ENCODE data around the gene KCNC1. TPM values are rescaled to one million over a fixed set of nuclear protein-coding genes. Genes with fewer than 3 reads are reported as not detected.

Gene KCNC1
- polyA plus RNA-seq, 2 of the 4 experiments (the other 2 are of a cell fraction) = 0.08 TPM; not detected in 1

- ChIA-PET POLR2A (interaction anchor here (0.6 kb wide), 1 partner anchor 156 kb away, joined by 4 read pairs; no protein-coding TSS in a partner anchor), CTCF (interaction anchor here (1.0 to 9.8 kb wide), 4 partner anchors 12 to 238 kb away, joined by 3 to 94 read pairs (median 4); no protein-coding TSS in a partner anchor)
- no peak for ATAC-seq
- no peak overlapping the region for H3K4me2 ChIP-seq
- FAIRE-seq = no peak
- no peaks in the 10 kb centered on the region for H3K4me1 ChIP-seq
- no peak overlapping the region for H3K4me3 ChIP-seq
- no peaks in the 10 kb centered on the region for H3K9me3 ChIP-seq
- TF ChIP-seq ZNF302 (CRISPR knock-in tag; IDR thresholded peaks at IDR 0.05) = no peak
- TF ChIP-seq TP53 (CRISPR knock-in tag; IDR thresholded peaks at IDR 0.05) = no peak
- TF ChIP-seq CHD4 (IDR thresholded peaks at IDR 0.05; ENCODE audit: borderline replicate concordance) = no peak
- no peak for TF ChIP-seq GATA3 (IDR thresholded peaks at IDR 0.05; ENCODE audit: borderline replicate concordance)
- TF ChIP-seq BHLHE40 (IDR thresholded peaks at IDR 0.05; ENCODE audit: low read depth, low read length) = no peak
- TF ChIP-seq USF2 (IDR thresholded peaks at IDR 0.05) = no peak
- TF ChIP-seq E2F6 (IDR thresholded peaks at IDR 0.05; ENCODE audit: borderline replicate concordance, low read depth) = no peak
- H3K27ac ChIP-seq = no peak overlapping the region
- DNase-seq (ENCODE audit: low read depth in 1 of 2, low spot score in 1 of 2) = no peak
- 79% methylated on average over 12 of the region's 13 CpGs for WGBS (ENCODE audit: missing lambda C conversion rate)
Measured at GRCh38 chr11:17743026-17743807, 8.6 kb downstream of the KCNC1 start.

- no peaks in the 10 kb centered on the region for H3K9me3 ChIP-seq
- no peak for FAIRE-seq
- TF ChIP-seq HES2 (IDR thresholded peaks at IDR 0.05) (no peak), PHF8 (IDR thresholded peaks at IDR 0.05; ENCODE audit: borderline replicate concordance, low read depth) (no peak), E2F6 (IDR thresholded peaks at IDR 0.05; ENCODE audit: borderline replicate concordance, low read depth) (no peak)
- CTCF ChIA-PET = interaction anchor here (1.0 to 9.8 kb wide), 3 partner anchors 12 to 235 kb away, joined by 3 to 94 read pairs (median 5); no protein-coding TSS in a partner anchor
- no peak overlapping the region for H3K4me3 ChIP-seq
- 36% methylated on average over 5 of the region's 5 CpGs for WGBS (ENCODE audit: missing lambda C conversion rate)
- POLR2A ChIA-PET = interaction anchor here (0.6 kb wide), 1 partner anchor 156 kb away, joined by 4 read pairs; no protein-coding TSS in a partner anchor
- H3K4me1 ChIP-seq = no peaks in the 10 kb centered on the region
- H3K27ac ChIP-seq = no peak overlapping the region
- H3K4me2 ChIP-seq = no peak overlapping the region
- no peak for DNase-seq (ENCODE audit: low read depth in 1 of 2, low spot score in 1 of 2)
- peak in 1 of 2 experiments; percentile 8; a peak in 2 of 6 replicates for ATAC-seq
Measured at GRCh38 chr11:17743808-17744119, 9.2 kb downstream of the KCNC1 start.

- POLR2A ChIA-PET = interaction anchor here (0.6 kb wide), 1 partner anchor 155 kb away, joined by 4 read pairs; no protein-coding TSS in a partner anchor
- no peak for TF ChIP-seq PBX3 (IDR thresholded peaks at IDR 0.05)
- no peak for TF ChIP-seq ZSCAN20 (CRISPR knock-in tag; IDR thresholded peaks at IDR 0.05)
- TF ChIP-seq ZC3H11A (IDR thresholded peaks at IDR 0.05) = no peak
- no peak for TF ChIP-seq NFE2L2 (conservative IDR thresholded peaks at IDR 0.05; ENCODE audit: low read length)
- no peak for TF ChIP-seq EP300 (IDR thresholded peaks at IDR 0.05)
- TF ChIP-seq HOXA7 (CRISPR knock-in tag; IDR thresholded peaks at IDR 0.05) = no peak
- TF ChIP-seq BHLHE40 (IDR thresholded peaks at IDR 0.05; ENCODE audit: low read depth, low read length) = no peak
- TF ChIP-seq RAD21 (conservative IDR thresholded peaks at IDR 0.05 in 1 of 2, IDR thresholded peaks at IDR 0.05 in 1 of 2) = no peak
- no peak for TF ChIP-seq RNF2 (IDR thresholded peaks at IDR 0.05; ENCODE audit: borderline replicate concordance, low read depth)
- TF ChIP-seq MYC (IDR thresholded peaks at IDR 0.05; ENCODE audit: borderline replicate concordance, low read length) = no peak
- no peak for TF ChIP-seq EHF (CRISPR knock-in tag; IDR thresholded peaks at IDR 0.05)
- no peak for TF ChIP-seq TFCP2L1 (CRISPR knock-in tag; IDR thresholded peaks at IDR 0.05)
- no peak for TF ChIP-seq PHF8 (IDR thresholded peaks at IDR 0.05; ENCODE audit: borderline replicate concordance, low read depth)
- no peak for TF ChIP-seq CEBPB (IDR thresholded peaks at IDR 0.05)
- TF ChIP-seq CTCF (IDR thresholded peaks at IDR 0.05) = no peak
- TF ChIP-seq ZFP36 (IDR thresholded peaks at IDR 0.05; ENCODE audit: borderline replicate concordance, partially characterized antibody) = no peak
- Histone ChIP-seq H3K4me2 (no peak overlapping the region), H3K4me1 (no peaks in the 10 kb centered on the region), H3K4me3 (no peak overlapping the region), H3K9me3 (no peaks in the 10 kb centered on the region), H3K27ac (no peak overlapping the region)
- peak in 1 of 2 experiments; percentile 25; a peak in 2 of 6 replicates for ATAC-seq
- CTCF ChIA-PET = interaction anchor here (1.0 to 9.8 kb wide), 2 partner anchors 13 to 40 kb away, joined by 3 to 94 read pairs; no protein-coding TSS in a partner anchor
- no peak for FAIRE-seq
- WGBS (ENCODE audit: missing lambda C conversion rate) = 39% methylated on average over 10 of the region's 10 CpGs
- DNase-seq (ENCODE audit: low read depth in 1 of 2, low spot score in 1 of 2) = no peak
Measured at GRCh38 chr11:17744151-17744940, 9.8 kb downstream of the KCNC1 start.

Measured in A549 (cell line).